ENCODE data around the gene CRY1.

GRCh38 chr12:106955377-106956047 lies 137.8 kb downstream of the CRY1 start, which contains the start of gene TMEM263:
- TF ChIP-seq CTCF (IDR thresholded peaks at IDR 0.05) (no peak), POLR2A (IDR thresholded peaks at IDR 0.05) (peak in 3 of 4 donors; percentile 49 to 94 (median 93))
